HG03095 (cell line): ENCODE data around the gene PYGB.
A peak's percentile ranks its signal among the peaks of the same experiment; 100 is the strongest.

Experiments
- ATAC-seq: cut with Tn5 transposase; IDR thresholded peaks from one replicate; pipeline ENCODE4 v1.9.1; 2021; ENCODE audit warnings: moderate library complexity; ENCODE audit not compliant: unreplicated experiment

PYGB gene

GRCh38 chr20:25280574-25281535 lies 33.0 kb downstream of the PYGB start:
- no peak for ATAC-seq

DNA sequence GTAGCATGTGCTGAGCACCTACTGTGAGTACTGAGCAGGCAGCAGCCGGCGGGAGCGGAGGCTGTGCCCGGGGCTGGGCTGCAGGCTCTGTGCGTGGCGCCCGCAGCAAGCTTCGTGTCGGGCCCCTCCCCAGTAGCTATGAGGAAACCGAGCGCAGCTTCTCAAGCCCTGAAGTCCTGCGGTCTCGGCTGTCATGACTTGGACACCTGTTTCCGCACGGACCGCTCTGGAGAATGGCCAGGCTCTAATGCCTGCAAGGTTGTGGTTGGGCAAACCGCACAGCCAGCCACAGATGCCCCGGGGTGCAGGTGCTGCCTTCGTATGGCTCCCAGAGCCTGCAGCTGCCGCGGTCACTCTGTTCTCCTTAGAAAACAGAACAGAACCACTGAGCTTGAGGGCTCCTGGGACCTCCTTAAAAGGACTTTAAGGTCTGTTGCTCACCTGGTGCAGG lies 33.7 kb downstream of the PYGB start:
- ATAC-seq = peak; percentile 77

- ATAC-seq = no peak
These were observed 34.3 kb downstream of the PYGB start for GRCh38 chr20:25282034-25282781.

- ATAC-seq = no peak
These were observed 34.9 kb downstream of the PYGB start for GRCh38 chr20:25282796-25283195.

DNA sequence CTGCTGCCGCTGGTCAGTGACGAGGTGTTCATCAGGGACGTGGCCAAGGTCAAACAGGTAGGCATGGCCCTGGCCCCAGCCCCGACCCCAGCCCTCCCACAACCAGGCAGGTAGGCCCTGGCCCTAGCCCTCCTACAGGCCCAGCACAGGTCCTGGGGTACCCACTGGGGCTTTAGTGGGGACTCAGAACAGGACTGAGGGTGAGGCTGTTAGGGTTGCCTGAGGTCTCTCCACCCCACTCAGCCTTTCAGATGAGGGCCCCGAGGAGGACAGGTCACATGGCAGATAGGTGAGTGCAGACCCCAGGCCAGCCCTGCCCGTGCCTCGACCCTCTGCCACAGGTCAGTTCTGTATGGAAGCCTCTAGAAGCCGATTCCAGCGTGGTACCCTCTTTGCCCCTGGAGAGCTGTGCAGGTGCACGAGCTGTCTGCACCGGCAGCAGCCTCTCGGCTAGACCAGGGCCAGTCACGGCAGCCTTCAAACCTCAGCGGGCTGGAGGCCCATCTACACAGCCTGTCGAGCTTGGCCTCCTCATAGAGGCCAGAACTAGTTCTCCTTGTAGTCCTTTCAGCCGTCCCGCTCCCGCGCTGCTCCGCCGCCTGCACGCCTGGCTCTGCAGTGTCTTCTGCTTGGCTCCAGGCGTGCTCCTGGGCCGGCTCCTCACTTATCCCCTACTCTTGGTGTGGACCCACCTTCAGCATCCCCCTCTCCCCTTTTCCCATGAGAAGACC lies 35.5 kb downstream of the PYGB start:
- no peak for ATAC-seq

GRCh38 chr20:25284131-25284601 lies 36.3 kb downstream of the PYGB start:
- ATAC-seq = no peak

GRCh38 chr20:25285091-25285647 lies 37.3 kb downstream of the PYGB start:
- no peak for ATAC-seq

DNA sequence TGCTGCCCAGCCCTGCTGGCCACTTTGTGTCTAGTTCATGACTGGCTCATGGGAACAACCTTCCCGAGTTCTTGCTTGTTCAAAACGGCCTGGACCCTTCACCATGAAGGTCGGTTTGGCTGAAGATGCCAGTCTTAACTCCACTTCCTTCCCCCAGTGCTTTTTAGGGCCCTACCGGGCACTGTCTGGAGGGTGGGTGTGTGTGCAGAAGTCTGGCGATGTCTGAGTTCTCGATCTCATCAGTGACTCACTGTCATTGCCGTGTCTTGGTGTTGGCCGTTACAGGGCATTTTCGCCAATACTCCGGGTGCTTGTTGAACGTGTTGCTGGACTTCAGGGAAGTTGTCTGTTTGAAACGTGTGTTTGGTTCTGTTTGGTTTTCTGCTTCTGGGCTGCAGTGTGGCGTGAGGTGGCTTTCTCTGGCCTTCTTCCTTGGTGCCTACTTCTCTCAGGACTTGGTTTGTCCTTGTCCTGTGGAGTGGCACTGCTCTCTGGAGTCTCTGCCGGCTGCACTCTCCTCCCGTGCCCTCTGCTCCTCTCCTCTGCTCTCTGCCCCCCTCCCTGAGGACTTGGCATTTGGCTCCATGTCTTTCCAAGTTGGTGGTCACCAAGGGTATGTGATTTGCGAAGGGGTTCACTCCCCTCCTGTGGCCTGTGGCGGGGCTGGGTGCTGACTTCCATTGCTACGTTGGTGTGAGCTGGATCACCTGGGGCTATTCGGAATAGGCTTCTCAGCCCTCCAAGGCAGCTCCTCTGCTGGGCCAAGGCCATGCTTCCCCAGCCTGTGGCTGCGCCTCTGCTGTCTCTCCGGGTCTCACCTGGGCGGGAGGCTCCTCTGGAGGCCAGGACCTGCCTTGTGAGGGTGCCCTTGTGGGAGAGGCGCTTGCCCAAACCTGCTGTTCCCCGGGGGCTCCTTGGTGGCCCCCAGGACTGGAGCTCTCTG lies 38.2 kb downstream of the PYGB start:
- no peak for ATAC-seq

DNA sequence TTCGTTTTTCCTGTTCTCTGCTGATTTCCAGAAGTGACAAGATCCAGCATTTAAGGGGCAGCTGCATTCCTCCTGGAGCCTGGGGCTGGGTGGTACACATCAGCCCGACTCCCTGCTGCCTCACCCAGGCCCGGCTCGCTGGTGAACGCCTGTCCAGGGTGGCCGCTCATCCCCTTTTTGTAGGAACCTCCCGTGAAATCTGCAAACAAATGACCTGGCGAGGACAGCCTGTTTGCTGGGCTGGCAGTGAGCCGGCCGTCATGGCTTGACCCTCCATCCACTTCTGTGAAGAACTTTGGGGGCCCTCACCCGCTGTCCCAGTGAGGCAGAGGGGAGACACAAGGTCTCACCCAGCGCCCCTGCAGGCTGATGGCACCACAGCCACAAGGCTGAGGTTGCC lies 39.0 kb downstream of the PYGB start:
- no peak for ATAC-seq

DNA sequence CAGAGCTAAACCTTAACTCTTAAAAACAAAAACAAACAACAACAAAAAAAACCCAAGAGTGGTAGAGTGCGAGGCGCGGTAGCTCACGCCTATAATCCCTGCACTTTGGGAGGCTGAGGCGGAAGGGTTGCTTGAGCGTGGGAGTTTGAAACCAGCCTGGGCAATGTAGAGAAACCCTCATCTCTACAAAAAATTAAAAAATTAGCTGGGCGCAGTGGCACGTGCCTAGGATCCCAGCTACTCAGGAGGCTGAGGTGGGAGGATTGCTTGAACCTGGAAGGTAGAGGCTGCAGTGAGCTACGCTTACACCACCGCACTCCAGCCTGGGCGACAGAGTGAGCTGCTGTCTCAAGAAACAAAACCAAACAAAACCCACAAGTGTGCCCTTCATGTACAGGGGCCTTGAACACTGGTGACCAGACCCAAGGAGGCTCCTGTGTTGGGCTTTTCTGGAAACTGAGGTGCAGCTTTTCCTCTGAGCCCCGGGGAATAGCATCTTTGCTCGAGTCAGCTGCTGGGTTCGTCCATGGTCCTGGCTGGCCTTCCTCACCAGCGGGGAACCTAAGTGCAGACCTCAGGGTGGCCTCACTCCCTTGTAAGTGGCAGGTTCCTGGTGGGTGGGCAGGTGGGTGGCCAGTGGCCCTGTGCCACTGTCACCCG lies 39.9 kb downstream of the PYGB start:
- ATAC-seq = no peak

- peak; percentile 92 for ATAC-seq
These were observed 40.7 kb downstream of the PYGB start for GRCh38 chr20:25288291-25289181.

DNA sequence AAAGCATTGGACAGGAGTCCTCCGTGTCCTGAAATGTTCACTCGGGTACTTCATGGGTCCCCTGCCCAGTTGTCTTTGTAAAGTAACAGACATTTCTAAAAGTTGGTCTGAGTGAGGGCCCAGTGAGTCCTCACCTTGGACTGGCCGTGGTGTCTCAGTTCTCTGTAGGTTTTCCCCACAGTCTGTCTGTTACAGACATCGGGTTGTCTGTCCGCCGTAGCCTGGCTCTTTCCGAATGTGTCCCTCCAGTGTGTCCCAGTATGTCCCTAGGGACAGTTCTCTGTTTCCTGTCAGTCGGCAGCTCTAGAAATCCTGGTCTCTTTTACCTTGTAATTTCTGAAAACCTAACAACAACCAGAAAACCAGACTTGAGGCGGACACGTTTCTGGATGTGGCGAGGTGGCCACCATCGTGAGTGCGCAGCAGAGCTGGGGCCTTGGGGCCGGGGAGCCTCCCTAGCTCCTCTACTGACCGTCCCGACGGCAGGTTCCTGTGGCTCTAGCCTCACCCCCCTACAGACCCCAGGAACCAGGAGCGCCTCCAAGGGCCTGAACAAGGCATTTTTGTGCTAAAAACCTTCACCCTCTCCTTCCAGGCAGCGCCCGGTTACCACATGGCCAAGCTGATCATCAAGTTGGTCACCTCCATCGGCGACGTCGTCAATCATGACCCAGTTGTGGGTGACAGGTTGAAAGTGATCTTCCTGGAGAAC lies 42.2 kb downstream of the PYGB start:
- ATAC-seq = no peak

- ATAC-seq = no peak
These were observed 43.0 kb downstream of the PYGB start for GRCh38 chr20:25290646-25291431.

GRCh38 chr20:25291432-25292133 lies 43.7 kb downstream of the PYGB start:
- ATAC-seq = no peak

GRCh38 chr20:25292176-25292891 lies 44.4 kb downstream of the PYGB start:
- no peak for ATAC-seq
